GM10266 (cell line): Measurements from ENCODE around the gene MROH2A.

ENCODE experiments used
- DNase-seq: peaks from one replicate; pipeline ENCODE4 v3.0.0; 2012; ENCODE audit errors: extremely low spot score
- CTCF ChIP-seq: IDR thresholded peaks from 2 replicates; pipeline ENCODE4 v1.5.1; 2012; ENCODE audit warnings: mild to moderate bottlenecking, low read depth; ENCODE audit not compliant: control insufficient read depth, insufficient read depth; ENCODE audit errors: missing control alignments

MROH2A gene

DNA sequence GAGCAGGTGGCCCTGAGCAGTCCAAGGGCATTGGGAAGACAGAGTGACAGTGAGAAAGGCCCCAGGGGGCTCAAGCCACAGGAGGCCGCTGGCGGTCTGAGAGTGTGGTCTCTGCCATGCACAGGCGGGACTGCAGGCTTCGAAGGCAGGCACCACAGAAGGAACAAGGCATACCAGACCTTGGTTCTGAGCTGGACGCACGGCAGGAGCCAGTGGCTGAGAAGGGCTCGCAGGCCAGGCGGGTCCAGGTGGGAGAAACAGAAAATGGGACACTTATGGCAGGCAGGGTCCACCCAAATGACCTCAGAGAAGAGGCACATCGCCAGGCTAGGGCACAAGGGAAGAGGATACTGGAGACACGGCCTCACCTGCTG is 61.3 kb downstream of the MROH2A start:
- DNase-seq = no peak
- no peak for TF ChIP-seq CTCF

DNA sequence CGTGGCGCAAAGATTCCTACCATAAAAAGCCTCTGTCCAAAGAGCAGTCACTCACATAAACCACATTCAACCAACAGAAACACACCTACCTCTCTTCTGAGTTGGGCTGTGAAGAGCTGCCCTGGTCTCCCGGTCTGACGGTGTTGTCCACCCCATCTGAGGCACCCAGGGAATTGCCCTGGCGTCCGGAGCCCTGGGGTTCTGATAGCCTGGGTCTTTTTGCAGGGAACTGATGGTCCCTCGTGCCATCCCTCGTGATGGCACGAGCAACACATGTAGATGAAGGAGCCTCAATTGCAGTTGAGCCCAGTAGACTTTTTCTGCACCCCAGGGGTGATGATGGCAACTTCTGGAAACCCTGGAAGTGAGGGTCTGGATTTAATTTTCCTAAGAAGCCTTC is 62.4 kb downstream of the MROH2A start:
- no peak for DNase-seq
- TF ChIP-seq CTCF = no peak

DNA sequence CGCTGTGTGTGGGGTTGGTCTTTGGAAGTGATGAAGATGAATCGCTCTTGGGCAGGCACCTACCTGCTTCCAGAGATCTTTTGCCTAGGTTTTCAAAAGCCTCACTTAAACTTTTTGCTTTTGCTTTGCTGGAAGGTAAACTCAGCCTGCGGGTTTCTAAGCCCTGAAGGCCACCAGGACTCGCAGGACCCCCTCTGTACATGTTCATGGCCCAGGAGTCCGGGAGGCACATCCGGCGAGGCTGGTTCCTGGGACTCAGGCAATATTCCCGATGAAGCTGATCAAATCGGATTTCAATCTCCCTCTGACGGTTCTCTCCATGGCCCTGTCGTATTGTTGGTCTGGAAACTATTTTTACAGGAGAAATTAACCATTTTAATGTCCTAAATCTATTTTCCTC is 63.1 kb downstream of the MROH2A start:
- no peak for DNase-seq
- TF ChIP-seq CTCF = no peak

- no peak for DNase-seq
- no peak for TF ChIP-seq CTCF
These were observed 66.1 kb downstream of the MROH2A start for GRCh38 chr2:233844064-233844807.

GRCh38 chr2:233844836-233845235 is 66.7 kb downstream of the MROH2A start:
- DNase-seq = no peak
- TF ChIP-seq CTCF = no peak

- no peak for DNase-seq
- no peak for TF ChIP-seq CTCF
These were observed 67.4 kb downstream of the MROH2A start for GRCh38 chr2:233845301-233846060.

DNA sequence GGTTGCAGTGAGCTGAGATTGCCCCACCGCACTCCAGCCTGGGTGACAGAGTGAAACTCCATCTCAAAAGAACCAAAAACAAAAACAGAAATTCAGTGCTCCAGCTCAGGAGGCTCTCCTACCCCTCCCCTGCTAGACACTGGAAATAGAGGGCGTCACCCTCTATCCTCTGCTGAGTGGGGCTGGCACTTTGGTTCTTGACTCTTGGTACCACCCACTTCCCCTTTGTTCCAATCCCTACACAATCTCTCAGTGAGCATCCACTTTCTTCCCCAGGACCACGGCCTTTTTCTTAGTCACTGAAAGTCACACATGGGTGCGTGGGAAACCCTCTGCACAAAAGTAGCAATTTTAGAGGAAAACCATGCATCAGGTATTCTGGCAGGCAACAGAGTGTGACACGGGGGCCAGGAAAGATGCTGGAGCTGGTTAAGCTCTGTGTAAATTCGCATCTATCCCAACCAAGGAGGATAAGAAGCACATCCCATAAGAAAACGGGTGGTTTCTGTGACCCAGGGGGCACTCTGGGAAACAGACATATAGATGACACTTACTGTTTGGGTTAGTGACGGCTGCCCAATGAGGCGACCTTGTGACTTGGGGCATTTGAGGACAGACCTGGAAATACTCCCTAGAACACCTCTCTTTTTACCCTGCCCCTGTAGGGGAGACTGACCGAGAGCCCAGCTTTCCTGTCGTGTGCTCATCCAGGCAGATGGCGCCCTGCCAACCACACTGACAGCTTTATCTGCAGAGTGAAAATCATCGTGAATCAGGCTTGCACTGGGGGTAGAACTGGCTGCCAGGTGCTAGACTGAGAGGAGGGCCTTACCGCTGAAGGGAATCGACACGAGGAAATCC is 68.5 kb downstream of the MROH2A start:
- TF ChIP-seq CTCF = no peak
- DNase-seq = no peak
